Measurements from ENCODE around the gene FARS2. TPM values are rescaled to one million over a fixed set of nuclear protein-coding genes. Genes with fewer than 3 reads are reported as not detected.

Gene FARS2
- total and polyA plus RNA-seq, 12 donors, result 7.6 to 22.4 (median 20.8) TPM

- intact Hi-C loops (cut with DNase I), result no loop called here
- H3K27ac ChIP-seq, result no peak overlapping the region
- H3K36me3 ChIP-seq, result peaks cover 0 to 4% (median 0%) of the 10 kb centered on the region in 9 donors
- no peaks in the 10 kb centered on the region for H3K4me1 ChIP-seq
- ATAC-seq (peak in 2 of 8 donors; percentile 46 to 56), DNase-seq (no peak)
- TF ChIP-seq CTCF (IDR thresholded peaks at IDR 0.05), result no peak
- no peaks in the 10 kb centered on the region for H3K27me3 ChIP-seq
- no peak overlapping the region for H3K4me3 ChIP-seq
- WGBS, 2 donors, result 94 to 99% methylated on average over 8 of the region's 8 CpGs
- H3K9me3 ChIP-seq, result no peaks in the 10 kb centered on the region
Measured at GRCh38 chr6:5537132-5537531, 275.8 kb downstream of the FARS2 start.

GRCh38 chr6:5537967-5538366 lies 276.7 kb downstream of the FARS2 start:
- DNase-seq (no peak), ATAC-seq (no peak)
- peaks cover 0 to 4% (median 0%) of the 10 kb centered on the region in 9 donors for H3K36me3 ChIP-seq
- intact Hi-C loops (cut with DNase I), result no loop called here
- no peaks in the 10 kb centered on the region for H3K27me3 ChIP-seq
- TF ChIP-seq CTCF (IDR thresholded peaks at IDR 0.05), result no peak
- H3K4me3 ChIP-seq, result no peak overlapping the region
- H3K27ac ChIP-seq, result no peak overlapping the region
- H3K9me3 ChIP-seq, result no peaks in the 10 kb centered on the region
- WGBS, 2 donors, result 32 to 36% methylated on average over 1 of the region's 1 CpG
- no peaks in the 10 kb centered on the region for H3K4me1 ChIP-seq

DNA sequence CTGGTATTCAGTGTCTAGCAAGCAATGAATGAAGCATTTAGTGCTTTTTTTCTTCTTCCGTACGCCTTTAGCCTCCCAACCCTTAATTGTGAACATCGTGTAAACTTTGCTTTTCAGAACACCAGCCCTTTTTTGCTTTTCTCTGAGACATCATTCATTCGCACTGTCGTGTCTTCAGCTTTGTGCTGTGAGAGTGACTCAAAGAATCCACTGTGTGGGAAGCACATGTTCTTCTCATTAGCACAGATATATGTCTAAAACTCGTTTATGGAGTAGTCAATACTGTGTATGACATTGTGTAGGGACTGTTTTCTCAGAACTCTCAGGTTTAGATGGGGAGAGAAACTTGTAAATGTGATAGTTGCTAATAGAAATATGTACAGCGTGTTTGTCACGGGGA lies 279.1 kb downstream of the FARS2 start:
- Histone ChIP-seq H3K36me3 (peaks cover 0 to 5% (median 0%) of the 10 kb centered on the region in 9 donors), H3K4me1 (no peaks in the 10 kb centered on the region), H3K27ac (no peak overlapping the region), H3K9me3 (no peaks in the 10 kb centered on the region), H3K4me3 (no peak overlapping the region), H3K27me3 (no peaks in the 10 kb centered on the region)
- intact Hi-C loops (cut with DNase I), result no loop called here
- no peak for DNase-seq
- TF ChIP-seq CTCF (IDR thresholded peaks at IDR 0.05), result no peak
- 89 to 90% methylated on average over 8 of the region's 8 CpGs for WGBS, 2 donors
- ATAC-seq, result no peak

DNA sequence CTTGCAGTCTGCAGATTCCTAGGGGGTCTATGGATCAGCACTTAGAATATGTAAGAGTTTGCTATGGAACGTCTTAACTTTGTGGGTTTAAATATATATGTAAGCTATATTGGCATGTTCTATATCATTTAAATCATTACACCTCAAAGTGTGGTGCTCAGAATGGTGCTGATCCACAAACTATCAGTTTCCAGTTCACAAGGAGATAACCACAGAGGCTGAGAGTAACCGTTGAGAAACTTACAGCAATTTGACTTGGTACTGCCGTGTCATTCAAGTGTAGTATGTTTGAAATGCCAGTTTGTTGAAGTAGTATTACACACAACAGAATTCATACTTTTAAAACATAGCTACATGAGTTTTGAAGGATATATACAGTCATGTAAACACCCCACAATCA lies 279.7 kb downstream of the FARS2 start:
- ATAC-seq (no peak), DNase-seq (no peak)
- no peak overlapping the region for H3K27ac ChIP-seq
- H3K9me3 ChIP-seq, result no peaks in the 10 kb centered on the region
- no peaks in the 10 kb centered on the region for H3K27me3 ChIP-seq
- no peaks in the 10 kb centered on the region for H3K4me1 ChIP-seq
- WGBS, 2 donors, result 86 to 92% methylated on average over 3 of the region's 3 CpGs
- intact Hi-C loops (cut with DNase I), result no loop called here
- no peak overlapping the region for H3K4me3 ChIP-seq
- no peak for TF ChIP-seq CTCF (IDR thresholded peaks at IDR 0.05)
- peaks cover 0 to 9% (median 0%) of the 10 kb centered on the region in 9 donors for H3K36me3 ChIP-seq

Measured in heart right ventricle (tissue), 16 donors.